HepG2 (cell line): Measurements from ENCODE around the gene TBC1D25. TPM values are rescaled to one million over a fixed set of nuclear protein-coding genes. Genes with fewer than 3 reads are reported as not detected.

Source experiments
- ATAC-seq: fragments of 200-7000 bp; cut with Tn5 transposase; 3 replicates; pipeline ENCODE4 v1.9.1; 2020; ENCODE audit warnings: mild to moderate bottlenecking, moderate library complexity
- BruUV-seq: library from RNA; stranded (reverse); fragments of 400-500 nt; replicated peaks from 2 replicates; lab custom pipeline; 2021; lab: Mats Ljungman, UMichigan
- CTCF ChIA-PET: fragments of 300-600 bp; formaldehyde crosslinking; extraction: SDS; loops from one replicate; lab custom pipeline; 2021; ENCODE audit warnings: low total read pairs, inconsistent platforms, low intra/inter-chr PET ratio; lab: Yijun Ruan, JAX
- POLR2A ChIA-PET: fragments of 350-600 bp; sonication (Branson Sonifier 250); formaldehyde crosslinking; loops from one replicate; lab custom pipeline; 2020; ENCODE audit warnings: antibody characterized with exemption, inconsistent platforms; lab: Yijun Ruan, JAX
- DNase-seq: peaks from one replicate; pipeline ENCODE4 v3.0.0-alpha.2; 2015; ENCODE audit warnings: low spot score
- FAIRE-seq: peaks from 3 replicates; lab custom pipeline; 2011; peaks lifted over from hg19 to GRCh38; lab: Jason Lieb, UNC
- H2AFZ ChIP-seq: one replicate; pipeline ENCODE4 v1.6.1; 2011; ENCODE audit warnings: low read length, inconsistent platforms
- H3K27ac ChIP-seq: fragments of 300-600 bp; 3 replicates; pipeline ENCODE4 v1.8.0; 2011; ENCODE audit warnings: mixed run types, mild to moderate bottlenecking, mixed read lengths, low read length, inconsistent platforms; ENCODE audit not compliant: insufficient read depth; ENCODE audit errors: extremely low read length
- H3K27me3 ChIP-seq, 2 experiments: fragments of 200-600 bp in 1 of 2; 2 replicates in 1 of 2; 3 replicates in 1 of 2; pipeline versions ENCODE4 v1.6.0 to v1.8.0; 2011; ENCODE audit warnings: low read length in 2 of 2, mild to moderate bottlenecking in 2 of 2, moderate library complexity in 2 of 2, inconsistent platforms in 1 of 2; ENCODE audit not compliant: insufficient read depth in 2 of 2, control insufficient read depth in 1 of 2
- H3K36me3 ChIP-seq, 2 experiments: fragments of 200-600 bp in 1 of 2; replicated peaks in 1 of 2; 2 replicates in 1 of 2; 3 replicates in 1 of 2; pipeline versions ENCODE4 v1.5.1 to v1.8.0; 2011; ENCODE audit warnings: low read length in 2 of 2, inconsistent platforms in 1 of 2; ENCODE audit not compliant: insufficient read depth in 2 of 2, control insufficient read depth in 1 of 2
- H3K4me1 ChIP-seq: 2 replicates; pipeline ENCODE4 v1.5.1; 2012; ENCODE audit warnings: low read length, inconsistent platforms; ENCODE audit not compliant: insufficient read depth
- H3K4me2 ChIP-seq: 2 replicates; pipeline ENCODE4 v1.6.0; 2011; ENCODE audit warnings: low read depth, low read length, inconsistent platforms
- H3K4me3 ChIP-seq, 3 experiments: fragments of 200-600 bp in 1 of 3; sonication (generic), shearing (Covaris generic) in 1 of 3; replicated peaks in 1 of 3; 2 replicates each; pipeline ENCODE4 v1.5.1; 2011 to 2016; ENCODE audit warnings: low read length in 3 of 3, inconsistent platforms in 2 of 3, low read depth in 2 of 3, mild to moderate bottlenecking in 2 of 3, control low read depth in 1 of 3, mixed read lengths in 1 of 3; ENCODE audit not compliant: insufficient read depth in 1 of 3
- H3K79me2 ChIP-seq: one replicate; pipeline ENCODE4 v1.6.1; 2011; ENCODE audit warnings: low read length, inconsistent platforms; ENCODE audit not compliant: insufficient read depth
- H3K9ac ChIP-seq: 2 replicates; pipeline ENCODE4 v1.6.0; 2011; ENCODE audit warnings: mild to moderate bottlenecking, low read depth, low read length, inconsistent platforms; ENCODE audit not compliant: insufficient read depth
- H3K9me3 ChIP-seq: 2 replicates; pipeline ENCODE4 v1.5.1; 2012; ENCODE audit warnings: mild to moderate bottlenecking, low read length
- H4K20me1 ChIP-seq: 2 replicates; pipeline ENCODE4 v1.6.0; 2011; ENCODE audit warnings: inconsistent platforms, mild to moderate bottlenecking, low read length, moderate library complexity; ENCODE audit not compliant: insufficient read depth
- FOXA1 ChIP-seq, 2 experiments: fragments of 450-650 bp in 1 of 2; sonication (generic) in 1 of 2; formaldehyde crosslinking in 1 of 2; IDR thresholded peaks; 2 replicates each; pipeline versions ENCODE4 v1.4.0 to v1.6.1; 2016 to 2020; ENCODE audit warnings: missing genetic modification reagents in 1 of 2
- SRF ChIP-seq: IDR thresholded peaks from 2 replicates; pipeline ENCODE4 v1.6.1; 2011; ENCODE audit warnings: mild to moderate bottlenecking, low read depth, low read length, moderate library complexity
- WGBS: methylation state at CpG from one replicate; pipeline ENCODE4 v1.1.6; 2017; ENCODE audit warnings: low lambda C conversion rate; 5-methylcytosine and 5-hydroxymethylcytosine counted together
- in situ Hi-C: cut with HindIII; loops from 2 replicates; pipeline ENCODE4 v1.10.0; 2017; ENCODE audit warnings: low pct_unique_long_range_greater_than_20kb; ENCODE audit not compliant: extremely low pct_ligation_motif_present
- intact Hi-C: fragments of 100-400 bp; cut with micrococcal nuclease; formaldehyde crosslinking; loops from one replicate; pipeline ENCODE4 v1.10.0; 2022; ENCODE audit not compliant: unreplicated experiment
- polyA plus RNA-seq, 8 experiments: library from polyadenylated mRNA; depleted of rRNA in 3 of 8; stranded (reverse) in 7 of 8; unstranded in 1 of 8; fragments of >200 nt; fragmentation: Illumina TruSeq in 4 of 8; extraction: Trizol in 4 of 8; gene quantifications; 2 replicates each; pipeline versions ENCODE4 v1.2.1 to v1.2.3, GENCODE V29; 2011 to 2016; ENCODE audit warnings: low read depth in 4 of 8, missing spikeins in 1 of 8, mixed read lengths in 1 of 8; ENCODE audit not compliant: insufficient read depth in 1 of 8
- total RNA-seq, 5 experiments: library from RNA; depleted of rRNA; stranded (reverse); fragments of >200 nt; fragmentation: Illumina TruSeq; extraction: Trizol; gene quantifications; 2 replicates each; pipeline ENCODE4 v1.2.3, GENCODE V29; 2016; ENCODE audit warnings: low read depth in 1 of 5
- TF ChIP-seq, protein P1 (sequence below): IDR thresholded peaks from 2 replicates; pipeline ENCODE4 v1.6.1; 2012; ENCODE audit warnings: inconsistent platforms
- TF ChIP-seq, protein P2 (sequence below): sonication (generic); formaldehyde crosslinking; IDR thresholded peaks from 2 replicates; pipeline ENCODE4 v1.4.0; 2020; ENCODE audit warnings: mild to moderate bottlenecking, missing genetic modification reagents
- TF ChIP-seq, protein P3 (sequence below): sonication (generic); formaldehyde crosslinking; conservative IDR thresholded peaks from 2 replicates; pipeline ENCODE4 v1.4.0; 2020; ENCODE audit warnings: mild to moderate bottlenecking, missing genetic modification reagents, moderate library complexity
- TF ChIP-seq, protein P4 (sequence below), 2 experiments: sonication (generic) in 1 of 2; formaldehyde crosslinking in 1 of 2; IDR thresholded peaks; 2 replicates each; pipeline versions ENCODE4 v1.4.0 to v1.6.1; 2018 to 2020; ENCODE audit warnings: missing genetic modification reagents in 2 of 2, borderline replicate concordance in 1 of 2, low read depth in 1 of 2, mild to moderate bottlenecking in 1 of 2, missing biosample characterization in 1 of 2

TBC1D25 gene
- total and polyA plus RNA-seq, 2 of the 13 experiments (the other 11 are each of a cell fraction or from before 2014, with no cell fraction given): 3.5 to 4.7 TPM

DNA sequence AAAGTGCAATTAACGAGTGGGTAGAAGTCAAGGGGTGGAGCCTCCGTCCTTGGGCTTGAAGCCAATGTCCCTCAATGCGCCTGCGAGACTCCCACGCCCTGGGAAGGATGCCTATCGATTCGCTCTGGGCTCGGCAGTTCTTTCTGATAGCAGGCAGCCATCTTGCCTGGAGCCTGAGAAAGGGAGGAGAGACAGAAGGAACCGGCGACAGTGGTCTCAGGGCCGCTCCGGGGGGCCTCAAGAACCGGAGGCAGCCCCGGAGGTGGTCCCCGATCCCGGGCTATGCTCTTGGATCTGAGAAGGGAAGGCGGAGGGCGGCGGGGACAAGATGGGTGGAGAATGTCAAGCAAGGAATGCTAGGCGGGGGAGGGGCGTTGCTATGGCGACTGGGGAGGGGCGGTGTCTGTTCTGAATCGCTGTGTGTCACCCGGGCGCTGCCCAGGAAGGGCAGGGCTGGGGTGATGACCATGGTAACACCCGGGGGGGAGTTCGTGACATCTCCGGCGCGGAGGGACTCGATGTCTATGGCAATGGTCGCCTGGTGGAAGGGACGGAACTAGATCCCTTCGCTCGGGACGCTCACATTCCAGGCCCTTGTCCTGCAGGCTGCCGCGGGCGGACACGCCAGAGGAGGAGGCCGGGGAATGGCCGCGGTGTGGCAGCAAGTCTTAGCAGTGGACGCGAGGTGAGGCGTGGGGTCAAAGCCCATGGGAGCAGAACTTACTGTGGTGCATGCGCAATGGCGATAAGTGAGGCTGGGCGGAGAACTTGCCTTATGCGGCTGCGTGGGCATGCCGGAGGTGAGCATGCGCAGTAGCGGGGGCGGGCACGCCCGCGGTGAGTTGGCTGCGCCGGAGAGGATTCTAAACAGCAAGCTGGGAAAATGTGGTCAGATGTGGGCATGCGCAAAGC, 58.1 kb downstream of the TBC1D25 start, which contains the start of gene WDR13:
Gene WDR13 (plus strand): TSS at position 140 of the 912 bp plus-strand sequence. CDS start 505 bp downstream, at position 645.
- Histone ChIP-seq H3K4me1 (peaks cover 17% of the 10 kb centered on the region), H3K9ac (peak within 1 kb of the TSS; percentile 95), H3K27me3 (no peaks in the 10 kb centered on the region), H3K4me2 (peak within 1 kb of the TSS; percentile 84), H3K79me2 (no peaks in the 10 kb centered on the region), H3K27ac (peak within 1 kb of the TSS; percentile 98), H4K20me1 (no peaks in the 10 kb centered on the region), H3K36me3 (peaks cover 2 to 5% of the 10 kb centered on the region in 2 experiments; a peak in 3 of 5 replicates), H3K4me3 (peak within 1 kb of the TSS; percentile 73 to 81 (median 74); a peak in 5 of 6 replicates), H3K9me3 (no peaks in the 10 kb centered on the region), H2AFZ (no peak within 1 kb of the TSS)
- POLR2A ChIA-PET: interaction anchor here (0.7 to 1.0 kb wide), 4 partner anchors 20 to 79 kb away, joined by 3 to 15 read pairs (median 4); partner anchors contain the start of gene RBM3
- FAIRE-seq (peak; percentile 94), ATAC-seq (peak; percentile 89), DNase-seq (peak; percentile 84)
- in situ Hi-C loops (no loop called here), intact Hi-C loops (no loop called here)
- 0% methylated on average over 7 of the region's 62 CpGs for WGBS
- CTCF ChIA-PET: no interaction called here
- TSS peak; percentile 95 for BruUV-seq
- TF ChIP-seq FOXA1 (IDR thresholded peaks at IDR 0.05) (no peak), FOXA1 (CRISPR knock-in tag; IDR thresholded peaks at IDR 0.05) (peak; percentile 18; the same call in 1 of the 2 replicates), SRF (peak; percentile 88)
- TF ChIP-seq, protein P1, sequence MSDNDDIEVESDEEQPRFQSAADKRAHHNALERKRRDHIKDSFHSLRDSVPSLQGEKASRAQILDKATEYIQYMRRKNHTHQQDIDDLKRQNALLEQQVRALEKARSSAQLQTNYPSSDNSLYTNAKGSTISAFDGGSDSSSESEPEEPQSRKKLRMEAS: peak; percentile 42; the same call in 1 of the 2 replicates
- TF ChIP-seq, protein P2, sequence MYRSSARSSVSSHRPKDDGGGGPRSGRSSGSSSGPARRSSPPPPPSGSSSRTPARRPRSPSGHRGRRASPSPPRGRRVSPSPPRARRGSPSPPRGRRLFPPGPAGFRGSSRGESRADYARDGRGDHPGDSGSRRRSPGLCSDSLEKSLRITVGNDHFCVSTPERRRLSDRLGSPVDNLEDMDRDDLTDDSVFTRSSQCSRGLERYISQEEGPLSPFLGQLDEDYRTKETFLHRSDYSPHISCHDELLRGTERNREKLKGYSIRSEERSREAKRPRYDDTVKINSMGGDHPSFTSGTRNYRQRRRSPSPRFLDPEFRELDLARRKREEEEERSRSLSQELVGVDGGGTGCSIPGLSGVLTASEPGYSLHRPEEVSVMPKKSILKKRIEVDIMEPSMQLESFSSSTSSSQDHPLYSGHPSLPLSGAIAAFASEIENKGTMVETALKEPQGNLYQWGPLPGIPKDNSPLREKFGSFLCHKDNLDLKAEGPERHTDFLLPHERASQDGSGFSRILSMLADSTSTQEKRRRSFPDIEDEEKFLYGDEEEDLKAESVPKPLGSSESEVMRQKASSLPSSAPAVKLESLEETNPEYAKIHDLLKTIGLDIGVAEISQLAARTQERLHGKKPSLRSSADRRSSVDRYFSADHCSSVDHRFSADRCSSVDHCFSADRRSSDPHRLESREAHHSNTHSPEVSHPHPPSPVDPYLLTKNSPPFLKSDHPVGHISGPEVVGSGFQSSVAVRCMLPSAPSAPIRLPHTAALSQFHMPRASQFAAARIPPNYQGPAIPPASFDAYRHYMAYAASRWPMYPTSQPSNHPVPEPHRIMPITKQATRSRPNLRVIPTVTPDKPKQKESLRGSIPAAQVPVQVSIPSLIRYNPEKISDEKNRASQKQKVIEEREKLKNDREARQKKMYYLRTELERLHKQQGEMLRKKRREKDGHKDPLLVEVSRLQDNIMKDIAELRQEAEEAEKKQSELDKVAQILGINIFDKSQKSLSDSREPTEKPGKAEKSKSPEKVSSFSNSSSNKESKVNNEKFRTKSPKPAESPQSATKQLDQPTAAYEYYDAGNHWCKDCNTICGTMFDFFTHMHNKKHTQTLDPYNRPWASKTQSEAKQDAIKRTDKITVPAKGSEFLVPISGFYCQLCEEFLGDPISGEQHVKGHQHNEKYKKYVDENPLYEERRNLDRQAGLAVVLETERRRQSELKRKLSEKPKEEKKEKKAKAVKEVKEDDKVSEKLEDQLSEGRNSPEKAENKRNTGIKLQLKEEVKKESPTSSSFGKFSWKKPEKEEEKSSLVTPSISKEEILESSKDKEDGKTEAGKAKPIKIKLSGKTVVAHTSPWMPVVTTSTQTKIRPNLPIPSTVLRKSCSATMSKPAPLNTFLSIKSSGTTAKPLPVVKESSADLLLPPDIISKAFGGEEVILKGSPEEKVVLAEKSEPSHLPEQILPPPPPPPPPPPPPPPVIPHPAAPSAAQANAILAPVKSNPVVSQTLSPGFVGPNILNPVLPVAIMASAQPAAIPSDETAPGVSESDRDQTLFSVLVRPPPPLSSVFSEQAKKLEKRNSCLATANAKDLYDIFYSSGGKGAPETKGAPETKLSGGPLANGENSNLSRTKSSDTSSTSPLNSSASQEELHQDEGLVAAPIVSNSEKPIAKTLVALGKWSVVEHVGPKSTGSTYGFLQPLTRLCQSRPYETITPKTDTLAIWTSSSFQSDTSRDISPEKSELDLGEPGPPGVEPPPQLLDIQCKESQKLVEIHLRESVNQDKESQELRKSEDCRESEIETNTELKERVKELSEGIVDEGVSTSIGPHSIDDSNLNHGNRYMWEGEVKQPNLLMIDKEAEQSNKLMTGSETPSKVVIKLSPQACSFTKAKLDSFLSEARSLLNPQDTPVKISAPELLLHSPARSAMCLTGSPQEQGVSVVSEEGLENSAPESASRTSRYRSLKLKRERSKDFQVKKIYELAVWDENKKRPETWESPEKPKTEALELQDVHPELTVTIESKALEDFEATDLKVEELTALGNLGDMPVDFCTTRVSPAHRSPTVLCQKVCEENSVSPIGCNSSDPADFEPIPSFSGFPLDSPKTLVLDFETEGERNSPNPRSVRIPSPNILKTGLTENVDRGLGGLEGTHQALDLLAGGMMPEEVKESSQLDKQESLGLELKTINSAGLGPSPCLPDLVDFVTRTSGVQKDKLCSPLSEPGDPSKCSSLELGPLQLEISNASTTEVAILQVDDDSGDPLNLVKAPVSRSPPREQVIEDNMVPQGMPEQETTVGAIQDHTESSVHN (CRISPR knock-in tag): no peak
- TF ChIP-seq, protein P3, sequence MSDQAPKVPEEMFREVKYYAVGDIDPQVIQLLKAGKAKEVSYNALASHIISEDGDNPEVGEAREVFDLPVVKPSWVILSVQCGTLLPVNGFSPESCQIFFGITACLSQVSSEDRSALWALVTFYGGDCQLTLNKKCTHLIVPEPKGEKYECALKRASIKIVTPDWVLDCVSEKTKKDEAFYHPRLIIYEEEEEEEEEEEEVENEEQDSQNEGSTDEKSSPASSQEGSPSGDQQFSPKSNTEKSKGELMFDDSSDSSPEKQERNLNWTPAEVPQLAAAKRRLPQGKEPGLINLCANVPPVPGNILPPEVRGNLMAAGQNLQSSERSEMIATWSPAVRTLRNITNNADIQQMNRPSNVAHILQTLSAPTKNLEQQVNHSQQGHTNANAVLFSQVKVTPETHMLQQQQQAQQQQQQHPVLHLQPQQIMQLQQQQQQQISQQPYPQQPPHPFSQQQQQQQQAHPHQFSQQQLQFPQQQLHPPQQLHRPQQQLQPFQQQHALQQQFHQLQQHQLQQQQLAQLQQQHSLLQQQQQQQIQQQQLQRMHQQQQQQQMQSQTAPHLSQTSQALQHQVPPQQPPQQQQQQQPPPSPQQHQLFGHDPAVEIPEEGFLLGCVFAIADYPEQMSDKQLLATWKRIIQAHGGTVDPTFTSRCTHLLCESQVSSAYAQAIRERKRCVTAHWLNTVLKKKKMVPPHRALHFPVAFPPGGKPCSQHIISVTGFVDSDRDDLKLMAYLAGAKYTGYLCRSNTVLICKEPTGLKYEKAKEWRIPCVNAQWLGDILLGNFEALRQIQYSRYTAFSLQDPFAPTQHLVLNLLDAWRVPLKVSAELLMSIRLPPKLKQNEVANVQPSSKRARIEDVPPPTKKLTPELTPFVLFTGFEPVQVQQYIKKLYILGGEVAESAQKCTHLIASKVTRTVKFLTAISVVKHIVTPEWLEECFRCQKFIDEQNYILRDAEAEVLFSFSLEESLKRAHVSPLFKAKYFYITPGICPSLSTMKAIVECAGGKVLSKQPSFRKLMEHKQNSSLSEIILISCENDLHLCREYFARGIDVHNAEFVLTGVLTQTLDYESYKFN (CRISPR knock-in tag): peak; percentile 40
- TF ChIP-seq, protein P4, sequence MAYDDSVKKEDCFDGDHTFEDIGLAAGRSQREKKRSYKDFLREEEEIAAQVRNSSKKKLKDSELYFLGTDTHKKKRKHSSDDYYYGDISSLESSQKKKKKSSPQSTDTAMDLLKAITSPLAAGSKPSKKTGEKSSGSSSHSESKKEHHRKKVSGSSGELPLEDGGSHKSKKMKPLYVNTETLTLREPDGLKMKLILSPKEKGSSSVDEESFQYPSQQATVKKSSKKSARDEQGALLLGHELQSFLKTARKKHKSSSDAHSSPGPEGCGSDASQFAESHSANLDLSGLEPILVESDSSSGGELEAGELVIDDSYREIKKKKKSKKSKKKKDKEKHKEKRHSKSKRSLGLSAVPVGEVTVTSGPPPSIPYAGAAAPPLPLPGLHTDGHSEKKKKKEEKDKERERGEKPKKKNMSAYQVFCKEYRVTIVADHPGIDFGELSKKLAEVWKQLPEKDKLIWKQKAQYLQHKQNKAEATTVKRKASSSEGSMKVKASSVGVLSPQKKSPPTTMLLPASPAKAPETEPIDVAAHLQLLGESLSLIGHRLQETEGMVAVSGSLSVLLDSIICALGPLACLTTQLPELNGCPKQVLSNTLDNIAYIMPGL (CRISPR knock-in tag; IDR thresholded peaks at IDR 0.05; ENCODE audit: borderline replicate concordance in 1 of 2, low read depth in 1 of 2): peak; percentile 19 to 37; a peak in 1 of 4 replicates
